Measurements from ENCODE around the gene PARVG.
A peak's percentile ranks its signal among the peaks of the same experiment; 100 is the strongest.

The PARVG gene

DNA sequence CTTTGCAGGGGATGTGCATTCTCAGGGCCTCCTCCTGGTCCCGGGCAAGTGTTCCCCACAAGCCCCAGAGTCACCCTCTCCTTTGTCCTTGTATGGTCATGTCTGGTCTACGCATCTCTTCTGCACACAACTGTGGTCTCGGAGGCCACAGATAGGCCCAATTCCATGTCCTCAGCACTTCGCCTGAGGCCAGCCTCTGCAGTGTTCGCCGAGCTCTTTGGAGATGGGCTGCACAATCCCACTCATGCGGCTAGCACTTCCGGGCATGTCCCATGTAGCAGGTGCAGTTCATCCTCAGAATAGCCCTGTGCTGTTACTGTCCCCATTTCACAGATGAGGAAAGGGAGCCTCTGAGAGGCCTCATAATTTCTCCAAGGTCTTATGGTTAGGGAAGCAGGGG is 7.6 kb downstream of the PARVG start:
- H3K4me3 ChIP-seq (ENCODE audit: low read depth, low read length) = no peak overlapping the region
- peaks cover 4% of the 10 kb centered on the region; the same call in 1 of the 2 replicates for H3K4me1 ChIP-seq (ENCODE audit: control insufficient read depth, insufficient read depth, low read length)
- H3K27ac ChIP-seq (ENCODE audit: extremely low read depth, low read depth, low read length) = no peak overlapping the region
- CTCF ChIA-PET = no interaction called here
- POLR2A ChIA-PET = no interaction called here
- H3K36me3 ChIP-seq (ENCODE audit: control insufficient read depth in 2 of 2, insufficient read depth in 1 of 2, low read length in 2 of 2) = no peaks in the 10 kb centered on the region
- no peaks in the 10 kb centered on the region for H3K9me3 ChIP-seq (ENCODE audit: control insufficient read depth, insufficient read depth, low read depth, low read length)
- TF ChIP-seq KLF1 (tag by site-specific recombination; IDR thresholded peaks at IDR 0.05) = no peak
- no peak for TF ChIP-seq ZNF555 (tag by site-specific recombination; conservative IDR thresholded peaks at IDR 0.05)
- TF ChIP-seq, protein P1, sequence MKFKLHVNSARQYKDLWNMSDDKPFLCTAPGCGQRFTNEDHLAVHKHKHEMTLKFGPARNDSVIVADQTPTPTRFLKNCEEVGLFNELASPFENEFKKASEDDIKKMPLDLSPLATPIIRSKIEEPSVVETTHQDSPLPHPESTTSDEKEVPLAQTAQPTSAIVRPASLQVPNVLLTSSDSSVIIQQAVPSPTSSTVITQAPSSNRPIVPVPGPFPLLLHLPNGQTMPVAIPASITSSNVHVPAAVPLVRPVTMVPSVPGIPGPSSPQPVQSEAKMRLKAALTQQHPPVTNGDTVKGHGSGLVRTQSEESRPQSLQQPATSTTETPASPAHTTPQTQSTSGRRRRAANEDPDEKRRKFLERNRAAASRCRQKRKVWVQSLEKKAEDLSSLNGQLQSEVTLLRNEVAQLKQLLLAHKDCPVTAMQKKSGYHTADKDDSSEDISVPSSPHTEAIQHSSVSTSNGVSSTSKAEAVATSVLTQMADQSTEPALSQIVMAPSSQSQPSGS (tag by site-specific recombination; IDR thresholded peaks at IDR 0.05; ENCODE audit: low read depth) = no peak
- TF ChIP-seq ZNF146 (tag by site-specific recombination; IDR thresholded peaks at IDR 0.05) = no peak
- TF ChIP-seq, protein P2, sequence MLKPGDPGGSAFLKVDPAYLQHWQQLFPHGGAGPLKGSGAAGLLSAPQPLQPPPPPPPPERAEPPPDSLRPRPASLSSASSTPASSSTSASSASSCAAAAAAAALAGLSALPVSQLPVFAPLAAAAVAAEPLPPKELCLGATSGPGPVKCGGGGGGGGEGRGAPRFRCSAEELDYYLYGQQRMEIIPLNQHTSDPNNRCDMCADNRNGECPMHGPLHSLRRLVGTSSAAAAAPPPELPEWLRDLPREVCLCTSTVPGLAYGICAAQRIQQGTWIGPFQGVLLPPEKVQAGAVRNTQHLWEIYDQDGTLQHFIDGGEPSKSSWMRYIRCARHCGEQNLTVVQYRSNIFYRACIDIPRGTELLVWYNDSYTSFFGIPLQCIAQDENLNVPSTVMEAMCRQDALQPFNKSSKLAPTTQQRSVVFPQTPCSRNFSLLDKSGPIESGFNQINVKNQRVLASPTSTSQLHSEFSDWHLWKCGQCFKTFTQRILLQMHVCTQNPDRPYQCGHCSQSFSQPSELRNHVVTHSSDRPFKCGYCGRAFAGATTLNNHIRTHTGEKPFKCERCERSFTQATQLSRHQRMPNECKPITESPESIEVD (tag by site-specific recombination; IDR thresholded peaks at IDR 0.05) = no peak
- TF ChIP-seq ZNF354C (tag by site-specific recombination; IDR thresholded peaks at IDR 0.05; ENCODE audit: borderline replicate concordance, low read depth) = no peak
- no peak for TF ChIP-seq ZNF830 (tag by site-specific recombination; IDR thresholded peaks at IDR 0.05; ENCODE audit: low read depth)
- TF ChIP-seq YY2 (tag by site-specific recombination; IDR thresholded peaks at IDR 0.05) = no peak
- no peak for TF ChIP-seq ZNF76 (tag by site-specific recombination; IDR thresholded peaks at IDR 0.05; ENCODE audit: borderline replicate concordance, low read depth)
- TF ChIP-seq ZNF18 (tag by site-specific recombination; IDR thresholded peaks at IDR 0.05) = no peak
- no peak for TF ChIP-seq ZSCAN23 (tag by site-specific recombination; IDR thresholded peaks at IDR 0.05)
- TF ChIP-seq TRIM28 (IDR thresholded peaks at IDR 0.05; ENCODE audit: borderline replicate concordance, low read length) = no peak
- no peak for TF ChIP-seq ZNF510 (tag by site-specific recombination; IDR thresholded peaks at IDR 0.05; ENCODE audit: insufficient replicate concordance)

DNA sequence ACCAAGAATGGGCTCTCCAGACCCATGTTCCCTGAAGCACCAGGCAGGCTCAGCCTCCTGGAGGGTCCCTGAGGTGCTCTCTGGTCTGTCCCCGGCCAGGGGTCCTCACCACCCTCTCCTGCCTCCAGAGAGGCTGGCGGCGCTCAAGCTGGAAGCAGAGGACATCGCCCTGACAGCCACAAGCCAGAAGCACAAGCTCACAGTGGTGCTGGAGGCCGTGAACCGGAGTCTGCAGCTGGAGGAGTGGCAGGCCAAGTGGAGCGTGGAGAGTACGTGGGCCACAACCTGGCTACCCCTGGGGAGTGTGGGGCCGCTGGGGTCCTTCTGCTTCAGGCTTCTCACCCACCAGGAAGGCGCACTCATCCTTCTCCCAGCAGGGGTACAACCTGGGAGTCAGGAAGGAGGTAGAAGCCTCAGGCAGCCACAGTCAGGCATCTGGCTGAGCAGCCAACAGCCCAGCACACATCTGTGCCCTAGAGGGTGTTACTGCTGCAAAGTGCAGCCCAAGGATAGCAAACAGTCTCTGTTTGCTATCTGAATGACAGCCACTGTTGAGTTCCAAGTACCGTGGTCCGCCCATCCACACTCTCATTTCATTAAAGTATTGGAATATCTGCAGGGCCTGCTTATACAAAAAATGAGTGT is 8.4 kb downstream of the PARVG start:
- CTCF ChIA-PET = no interaction called here
- no peaks in the 10 kb centered on the region for H3K9me3 ChIP-seq (ENCODE audit: control insufficient read depth, insufficient read depth, low read depth, low read length)
- H3K4me3 ChIP-seq (ENCODE audit: low read depth, low read length) = no peak overlapping the region
- H3K4me1 ChIP-seq (ENCODE audit: control insufficient read depth, insufficient read depth, low read length) = 0 out of 2 replicates have a peak, but pooled peaks cover 4% of the 10 kb centered on the region
- TF ChIP-seq ZFP37 (tag by site-specific recombination; IDR thresholded peaks at IDR 0.05) (no peak), ZNF148 (tag by site-specific recombination; IDR thresholded peaks at IDR 0.05; ENCODE audit: borderline replicate concordance) (no peak), ZNF354C (tag by site-specific recombination; IDR thresholded peaks at IDR 0.05; ENCODE audit: borderline replicate concordance, low read depth) (no peak), ZNF449 (tag by site-specific recombination; IDR thresholded peaks at IDR 0.05) (no peak), HOXC10 (CRISPR knock-in tag; IDR thresholded peaks at IDR 0.05) (no peak), ZIC2 (tag by site-specific recombination; IDR thresholded peaks at IDR 0.05) (peak; percentile 86), ZNF391 (tag by site-specific recombination; IDR thresholded peaks at IDR 0.05; ENCODE audit: borderline replicate concordance, low read depth) (no peak), GLIS1 (tag by site-specific recombination; IDR thresholded peaks at IDR 0.05) (peak; percentile 71)
- H3K36me3 ChIP-seq (ENCODE audit: control insufficient read depth in 2 of 2, insufficient read depth in 1 of 2, low read length in 2 of 2) = no peaks in the 10 kb centered on the region
- POLR2A ChIA-PET = no interaction called here
- H3K27ac ChIP-seq (ENCODE audit: extremely low read depth, low read depth, low read length) = no peak overlapping the region
